Activated CD8-positive, alpha-beta T cell treated with anti-CD3 and anti-CD28 coated beads for 36 hours (primary cell): ENCODE results near the gene C2orf49. TPM values are rescaled to one million over a fixed set of nuclear protein-coding genes. Genes with fewer than 3 reads are reported as not detected.

Source experiments
- ATAC-seq: fragments of 200-7000 bp; cut with Tn5 transposase; one replicate; pipeline ENCODE4 v1.10.0; 2021; ENCODE audit warnings: mild to moderate bottlenecking, moderate library complexity
- CTCF ChIA-PET: fragments of 350-600 bp; sonication (Branson Sonifier 250); formaldehyde crosslinking; loops from one replicate; lab custom pipeline; 2021; ENCODE audit warnings: antibody characterized with exemption; lab: Charles Lee
- POLR2A ChIA-PET: fragments of 350-600 bp; sonication (Branson Sonifier 250); formaldehyde crosslinking; loops from one replicate; lab custom pipeline; 2021; ENCODE audit warnings: antibody characterized with exemption; lab: Charles Lee
- DNase-seq: peaks from one replicate; pipeline ENCODE4 v3.0.0-alpha.2; 2020
- H3K27ac Mint-ChIP-seq: one replicate; pipeline ENCODE4 v1.8.0; 2021; ENCODE audit warnings: mild to moderate bottlenecking, mixed read lengths
- H3K27me3 Mint-ChIP-seq: one replicate; pipeline ENCODE4 v1.8.0; 2021; ENCODE audit warnings: mixed read lengths
- H3K36me3 Mint-ChIP-seq: one replicate; pipeline ENCODE4 v1.8.0; 2021; ENCODE audit warnings: low read depth, mixed read lengths
- H3K4me1 Mint-ChIP-seq: one replicate; pipeline ENCODE4 v1.8.0; 2021; ENCODE audit warnings: low read depth, mixed read lengths
- H3K4me3 Mint-ChIP-seq: one replicate; pipeline ENCODE4 v1.8.0; 2021; ENCODE audit warnings: mild to moderate bottlenecking, moderate library complexity, mixed read lengths
- H3K9me3 Mint-ChIP-seq: one replicate; pipeline ENCODE4 v1.8.0; 2021; ENCODE audit warnings: mixed read lengths
- CTCF ChIP-seq: fragments of 200-600 bp; IDR thresholded peaks from one replicate; pipeline ENCODE4 v1.8.0; 2022; ENCODE audit warnings: antibody characterized with exemption, mild to moderate bottlenecking
- intact Hi-C: fragments of 100-400 bp; cut with micrococcal nuclease; formaldehyde crosslinking; loops from one replicate; pipeline ENCODE4 v1.10.0; 2022
- total RNA-seq, 2 experiments: library from RNA; stranded (reverse); gene quantifications; one replicate each; pipeline ENCODE4 v1.2.3, GENCODE V29; 2021

The C2orf49 gene
- total RNA-seq, 2 experiments from 2014 or later = 22.3 to 23.3 TPM

- Mint-ChIP-seq H3K9me3 (no peaks in the 10 kb centered on the region), H3K4me1 (peaks cover 2% of the 10 kb centered on the region), H3K27me3 (no peaks in the 10 kb centered on the region), H3K27ac (no peak overlapping the region), H3K4me3 (no peak overlapping the region), H3K36me3 (no peaks in the 10 kb centered on the region)
- no peak for ATAC-seq
- TF ChIP-seq CTCF = no peak
- DNase-seq = no peak
- CTCF ChIA-PET = interaction anchor here (1.2 kb wide), 1 partner anchor 15 kb away, joined by 3 read pairs; no protein-coding TSS in a partner anchor
- POLR2A ChIA-PET = no interaction called here
- intact Hi-C loops = no loop called here
These were observed 41.0 kb downstream of the C2orf49 start for GRCh38 chr2:105378276-105378840.

DNA sequence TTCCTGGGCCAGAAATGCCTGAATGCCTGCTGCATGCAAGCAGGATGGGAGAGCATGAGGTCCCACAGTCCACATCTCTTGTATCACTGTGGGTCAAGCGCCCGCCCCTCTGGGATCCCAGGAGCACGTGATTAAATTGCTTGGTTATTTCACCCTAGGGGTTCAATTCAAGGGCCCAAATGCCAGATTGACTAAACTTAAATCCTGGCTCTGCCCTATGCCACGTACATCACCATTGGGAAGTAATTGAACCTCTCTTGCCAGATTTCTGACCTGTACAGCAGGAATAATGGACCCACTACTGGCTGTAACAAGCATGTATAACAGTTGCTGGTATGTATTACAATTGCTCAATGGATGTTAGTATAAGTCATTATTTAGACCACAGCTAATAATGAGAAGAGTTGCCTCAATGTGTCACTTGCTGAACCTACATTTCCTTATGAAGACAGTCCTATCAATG lies 41.6 kb downstream of the C2orf49 start:
- no peaks in the 10 kb centered on the region for H3K27me3 Mint-ChIP-seq
- DNase-seq (no peak), ATAC-seq (no peak)
- no peak for TF ChIP-seq CTCF
- ChIA-PET CTCF (interaction anchor here (1.2 kb wide), 1 partner anchor 16 kb away, joined by 3 read pairs; no protein-coding TSS in a partner anchor), POLR2A (no interaction called here)
- H3K4me1 Mint-ChIP-seq = peaks cover 2% of the 10 kb centered on the region
- H3K9me3 Mint-ChIP-seq = no peaks in the 10 kb centered on the region
- no peak overlapping the region for H3K4me3 Mint-ChIP-seq
- no peak overlapping the region for H3K27ac Mint-ChIP-seq
- no peaks in the 10 kb centered on the region for H3K36me3 Mint-ChIP-seq
- intact Hi-C loops = no loop called here

DNA sequence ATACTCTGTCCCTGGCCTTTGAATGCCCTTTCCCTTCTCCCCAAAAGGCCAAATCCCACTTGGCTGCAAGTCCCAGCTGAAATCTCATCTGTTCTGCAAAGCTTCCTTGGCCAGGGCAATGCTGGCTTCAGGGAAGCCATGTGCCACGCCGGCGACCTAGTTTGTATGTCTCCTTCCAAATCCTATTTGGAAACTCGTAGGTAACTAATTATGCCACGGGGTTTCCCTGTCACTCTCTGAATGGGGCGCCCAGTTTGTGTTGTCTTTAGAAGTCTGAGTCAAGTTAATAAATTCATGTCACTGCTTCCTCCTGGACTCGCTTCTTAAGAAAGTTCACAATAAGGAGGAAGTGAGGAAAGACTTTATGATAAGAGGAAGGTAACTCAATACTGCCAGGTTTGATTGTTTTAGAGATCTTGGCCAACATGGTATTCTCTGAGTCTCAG lies 42.4 kb downstream of the C2orf49 start:
- Mint-ChIP-seq H3K9me3 (no peaks in the 10 kb centered on the region), H3K27me3 (no peaks in the 10 kb centered on the region), H3K4me1 (no peaks in the 10 kb centered on the region), H3K36me3 (no peaks in the 10 kb centered on the region), H3K4me3 (no peak overlapping the region), H3K27ac (no peak overlapping the region)
- ChIA-PET POLR2A (no interaction called here), CTCF (interaction anchor here (1.0 kb wide), 1 partner anchor 14 kb away, joined by 3 read pairs; no protein-coding TSS in a partner anchor)
- intact Hi-C loops = no loop called here
- ATAC-seq (no peak), DNase-seq (no peak)
- no peak for TF ChIP-seq CTCF

- Mint-ChIP-seq H3K27me3 (no peaks in the 10 kb centered on the region), H3K36me3 (no peaks in the 10 kb centered on the region), H3K27ac (no peak overlapping the region), H3K4me3 (no peak overlapping the region), H3K4me1 (no peaks in the 10 kb centered on the region), H3K9me3 (no peaks in the 10 kb centered on the region)
- ATAC-seq (no peak), DNase-seq (no peak)
- ChIA-PET CTCF (interaction anchor here (1.0 kb wide), 1 partner anchor 13 kb away, joined by 3 read pairs; no protein-coding TSS in a partner anchor), POLR2A (interaction anchor here (0.8 kb wide), 1 partner anchor 12 kb away, joined by 4 read pairs; no protein-coding TSS in a partner anchor)
- no peak for TF ChIP-seq CTCF
- intact Hi-C loops = no loop called here
These were observed 43.2 kb downstream of the C2orf49 start for GRCh38 chr2:105380432-105381100.
